GM21515 (cell line): ENCODE data around the gene GJC1.
"Not testable (repeated sequence)": the region's sequence is repeated elsewhere in the genome, so short reads cannot be mapped to it uniquely, and the experiment has no call there.

Source experiments
- ATAC-seq: cut with Tn5 transposase; IDR thresholded peaks from one replicate; pipeline ENCODE4 v1.9.1; 2021; ENCODE audit not compliant: unreplicated experiment

The GJC1 gene

DNA sequence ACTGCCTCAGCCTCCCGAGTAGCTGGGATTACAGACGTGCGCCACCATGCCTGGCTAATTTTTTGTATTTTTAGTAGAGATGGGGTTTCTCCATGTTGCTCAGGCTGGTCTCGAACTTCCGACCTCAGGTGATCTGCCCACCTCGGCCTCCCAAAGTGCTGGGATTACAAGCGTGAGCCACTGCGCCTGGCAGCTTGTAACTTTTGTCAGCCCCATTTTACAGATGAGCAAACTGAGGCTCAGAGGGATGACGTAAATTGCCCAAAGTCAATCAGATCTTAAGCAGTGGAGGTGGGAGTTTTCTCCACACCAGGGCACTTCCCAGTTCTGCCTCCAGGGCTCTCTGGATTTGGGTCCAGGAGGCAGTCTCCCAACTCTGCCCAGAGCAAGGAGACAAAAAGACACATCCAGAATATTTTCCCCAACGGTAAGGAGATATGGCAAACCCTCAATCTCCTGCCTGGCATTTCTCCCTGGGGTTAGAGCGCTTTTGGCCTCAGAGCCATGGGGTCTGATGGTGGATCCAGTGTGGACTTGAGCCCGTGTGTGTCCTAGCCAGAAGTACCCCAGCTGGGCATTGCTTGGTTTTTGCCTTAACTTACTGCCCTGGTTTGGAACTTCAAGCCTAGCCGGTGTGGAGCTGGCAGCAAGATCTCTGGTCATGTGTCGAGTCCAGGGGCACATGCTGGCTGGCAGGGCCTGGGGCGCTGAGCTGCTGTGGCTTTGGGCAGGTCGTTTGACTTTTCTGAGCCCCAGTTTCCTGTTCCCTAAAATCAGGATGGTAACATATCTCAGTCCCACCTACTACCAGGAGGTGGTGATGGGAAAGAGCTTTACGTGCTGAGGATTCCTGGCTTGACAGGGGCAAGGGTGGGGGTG is 67.9 kb downstream of the GJC1 start:
- no peak for ATAC-seq

DNA sequence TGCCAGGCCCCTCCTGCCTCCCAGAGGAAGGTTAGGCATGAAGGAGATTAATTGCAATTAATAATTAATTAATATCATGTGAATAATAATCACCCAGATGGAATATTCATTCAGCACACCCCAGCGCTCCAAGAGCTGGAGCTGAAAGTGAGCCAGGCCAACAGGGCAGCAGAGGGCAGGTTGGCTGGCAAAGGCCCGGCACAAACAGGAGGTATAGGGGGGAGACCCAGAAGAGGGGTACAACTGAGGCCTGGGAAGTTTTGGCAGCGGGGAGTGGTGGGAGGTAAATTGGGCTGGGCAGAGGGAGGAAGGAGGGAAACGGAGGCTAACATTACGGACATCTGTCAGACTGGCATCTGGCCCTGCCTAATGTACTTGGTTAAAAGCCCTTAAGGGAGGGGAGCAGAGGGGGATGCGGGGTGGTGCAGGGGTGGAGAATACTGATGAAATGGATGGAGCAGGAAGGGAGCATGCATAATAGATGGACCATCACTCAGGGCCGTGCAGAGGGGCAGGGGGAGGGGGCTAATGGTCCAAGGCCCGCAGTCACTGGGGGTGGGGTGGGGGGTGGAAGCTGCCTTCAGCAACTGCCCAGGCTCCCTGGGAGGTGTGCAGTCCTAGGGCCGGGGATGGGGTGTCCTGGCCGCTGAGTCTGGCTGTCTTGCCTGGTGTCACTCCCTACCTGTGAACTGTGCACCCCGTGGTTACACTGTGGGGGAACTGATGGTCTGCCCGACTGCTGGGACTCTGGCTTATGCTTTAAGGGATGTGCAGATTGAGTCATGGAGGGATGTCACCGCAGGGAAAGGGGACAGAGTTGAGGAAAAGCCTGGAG is 69.4 kb downstream of the GJC1 start:
- no peak for ATAC-seq

DNA sequence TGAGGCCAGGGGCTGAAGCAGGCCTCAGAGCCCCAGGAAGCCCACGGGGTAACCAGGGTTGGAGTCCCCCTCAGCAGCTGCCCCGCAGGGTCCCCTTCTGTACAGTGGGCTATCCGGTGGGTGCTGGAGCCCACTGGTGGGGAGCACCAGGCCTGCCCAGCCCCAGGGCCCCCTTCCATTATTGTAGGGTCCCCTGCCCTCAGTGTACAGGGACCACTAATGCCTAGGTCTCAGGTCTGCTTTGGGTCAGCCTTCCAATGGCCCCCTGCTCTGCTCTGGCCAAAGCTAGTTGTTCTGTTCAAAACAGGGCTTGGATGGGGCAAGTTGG is 70.2 kb downstream of the GJC1 start:
- ATAC-seq, result no peak

DNA sequence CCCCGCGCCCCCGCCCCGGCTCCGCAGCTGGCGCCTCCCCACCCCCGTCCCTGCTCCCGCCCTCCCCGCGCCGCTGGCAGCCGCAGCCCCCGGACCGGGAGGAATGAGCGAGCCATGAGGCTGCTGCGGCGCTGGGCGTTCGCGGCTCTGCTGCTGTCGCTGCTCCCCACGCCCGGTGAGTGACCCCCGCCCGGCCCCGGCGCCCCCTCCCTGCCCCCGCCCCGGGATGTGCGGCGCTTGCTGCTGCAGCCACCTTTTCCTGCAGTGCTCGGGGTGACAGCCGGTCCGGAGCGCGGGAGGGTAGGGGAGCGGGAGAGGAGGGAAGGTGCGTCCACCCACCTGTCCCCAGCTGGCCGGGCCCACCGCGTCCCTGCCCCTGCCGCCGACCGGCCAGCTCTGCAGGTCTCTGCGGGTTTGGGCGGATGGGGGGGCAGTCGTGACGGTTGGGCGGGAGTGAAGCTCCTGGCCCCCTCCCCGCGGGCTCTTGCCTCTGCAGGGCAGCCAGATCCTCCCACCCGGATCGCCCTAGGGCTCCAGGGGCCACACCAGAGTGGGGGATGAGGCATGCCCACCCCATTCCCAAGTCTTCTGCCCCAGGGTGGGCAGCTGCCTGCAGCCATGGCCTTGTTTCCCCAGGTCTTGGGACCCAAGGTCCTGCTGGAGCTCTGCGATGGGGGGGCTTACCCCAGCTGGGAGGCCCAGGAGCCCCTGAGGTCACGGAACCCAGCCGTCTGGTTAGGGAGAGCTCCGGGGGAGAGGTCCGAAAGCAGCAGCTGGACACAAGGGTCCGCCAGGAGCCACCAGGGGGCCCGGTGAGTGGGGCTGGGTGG is 70.8 kb downstream of the GJC1 start:
- no peak for ATAC-seq

DNA sequence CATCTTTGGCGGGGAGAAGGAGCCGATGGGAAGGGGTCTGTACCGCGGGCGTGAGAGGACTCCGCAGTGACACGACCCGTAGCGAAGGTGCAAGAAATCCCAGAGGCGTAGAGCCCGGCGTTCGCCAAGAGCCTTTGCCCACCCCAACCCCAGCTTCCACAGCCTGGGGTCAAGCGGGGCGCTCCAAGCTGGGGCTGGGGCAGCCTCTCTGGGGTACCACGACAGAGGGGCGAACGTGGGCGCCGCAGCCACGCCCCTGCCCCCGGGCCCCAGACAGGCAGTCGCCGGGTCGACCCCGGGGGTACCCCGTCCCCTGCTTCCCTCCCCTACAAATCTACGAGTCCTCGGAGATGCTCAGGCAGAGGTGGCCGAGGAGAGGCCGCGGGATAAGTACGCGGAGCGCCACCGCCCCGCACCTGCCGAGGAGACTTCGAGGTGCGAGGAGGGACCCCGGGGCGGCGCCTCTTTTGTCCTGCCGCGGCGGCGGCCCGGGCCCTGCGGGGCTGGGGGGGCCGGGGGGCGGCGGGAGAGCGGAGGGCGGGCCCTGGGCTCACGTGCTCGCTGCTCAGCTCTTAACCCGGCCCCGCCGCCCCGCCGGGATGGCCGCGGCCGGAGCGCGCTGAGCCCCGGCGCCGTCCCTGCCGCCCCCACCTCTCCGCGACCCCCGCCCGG is 71.5 kb downstream of the GJC1 start, which contains the start of gene ADAM11:
Gene ADAM11 (plus strand): TSS at position 575 of the 672 bp plus-strand sequence. CDS start 212 bp downstream, outside the sequence.
- ATAC-seq, result no peak

DNA sequence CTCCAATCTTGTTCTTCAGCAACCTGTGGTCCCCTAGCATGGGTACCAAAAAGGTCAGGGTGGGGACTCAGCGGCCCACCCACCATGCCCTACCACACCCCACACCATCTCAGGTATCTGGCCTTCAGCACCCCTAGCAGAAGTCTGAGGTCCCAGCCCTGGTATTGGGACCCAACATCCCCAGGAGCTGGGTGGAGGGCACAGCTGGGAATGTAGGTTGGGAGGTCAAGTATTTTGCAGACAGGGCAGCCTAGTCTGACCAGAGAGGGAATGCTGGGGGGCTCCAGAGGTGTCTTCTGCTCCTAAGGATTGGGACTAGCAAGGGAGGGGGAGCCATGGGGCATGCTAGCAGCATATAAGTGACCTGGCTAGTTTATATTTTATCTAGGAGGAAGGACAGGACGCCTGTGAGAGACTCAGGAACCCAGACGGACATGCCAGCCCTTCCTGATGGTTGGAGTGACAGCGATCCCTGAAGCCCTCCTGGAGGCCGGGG is 72.1 kb downstream of the GJC1 start:
- no peak for ATAC-seq

DNA sequence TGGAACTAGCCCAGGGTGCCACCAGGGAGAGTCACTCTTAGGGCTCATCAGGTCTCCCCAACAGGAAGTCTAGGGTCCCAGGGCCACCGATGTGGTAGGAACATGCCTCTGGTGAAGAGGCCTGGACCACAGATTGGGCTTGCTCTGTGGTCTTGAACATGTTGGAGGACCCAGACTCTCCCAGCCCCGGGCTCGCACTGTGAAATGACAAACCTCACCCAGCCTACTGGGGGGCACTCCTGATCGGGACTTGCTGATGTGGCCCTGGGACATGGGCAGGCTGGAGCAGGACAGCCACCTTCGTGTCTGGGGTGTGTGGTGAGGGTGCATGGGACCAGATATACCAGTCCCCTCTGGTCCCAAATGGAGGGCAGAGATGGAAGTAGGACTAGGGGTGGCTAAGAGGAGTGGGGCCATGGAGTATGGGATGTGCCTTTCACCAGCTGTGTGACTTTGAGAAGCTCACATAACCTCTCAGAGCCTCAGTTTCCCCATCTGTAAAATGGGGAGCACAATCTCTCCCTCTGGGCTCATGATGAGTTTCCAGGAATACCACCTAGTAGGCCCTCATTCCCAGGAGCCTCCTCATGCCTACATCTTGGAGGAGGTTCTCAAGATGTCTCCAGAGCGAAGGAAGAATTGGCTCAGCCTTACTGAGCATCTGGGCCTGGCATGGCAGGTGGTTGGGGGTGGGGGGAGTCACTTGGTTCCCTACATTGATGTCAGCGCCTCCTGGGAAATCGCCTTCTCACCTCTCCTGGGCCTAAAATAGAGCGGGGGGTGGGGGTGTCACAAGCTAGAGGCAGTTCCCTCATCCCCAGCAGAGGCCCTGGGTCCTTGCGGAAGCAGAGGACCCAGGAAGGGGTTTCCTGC is 72.8 kb downstream of the GJC1 start:
- no peak for ATAC-seq

DNA sequence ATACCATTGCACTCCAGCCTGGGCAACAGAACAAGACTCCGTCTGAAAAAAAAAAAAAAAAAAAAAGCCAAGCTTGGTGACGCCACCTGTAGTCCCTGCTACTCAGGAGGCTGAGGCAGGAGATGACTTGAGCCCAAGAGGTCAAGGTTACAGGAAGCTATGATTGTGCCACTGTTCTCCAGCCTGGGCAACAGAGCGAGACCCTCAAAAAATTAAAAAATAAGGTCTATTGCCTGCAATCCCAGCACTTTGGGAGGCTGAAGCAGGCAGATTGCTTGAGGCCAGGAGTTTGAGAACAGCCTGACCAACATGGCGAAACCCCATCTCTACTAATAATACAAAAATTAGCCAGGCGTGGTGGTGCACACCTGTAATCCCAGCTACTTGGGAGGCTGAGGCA is 74.9 kb downstream of the GJC1 start:
- not testable (repeated sequence) for ATAC-seq

DNA sequence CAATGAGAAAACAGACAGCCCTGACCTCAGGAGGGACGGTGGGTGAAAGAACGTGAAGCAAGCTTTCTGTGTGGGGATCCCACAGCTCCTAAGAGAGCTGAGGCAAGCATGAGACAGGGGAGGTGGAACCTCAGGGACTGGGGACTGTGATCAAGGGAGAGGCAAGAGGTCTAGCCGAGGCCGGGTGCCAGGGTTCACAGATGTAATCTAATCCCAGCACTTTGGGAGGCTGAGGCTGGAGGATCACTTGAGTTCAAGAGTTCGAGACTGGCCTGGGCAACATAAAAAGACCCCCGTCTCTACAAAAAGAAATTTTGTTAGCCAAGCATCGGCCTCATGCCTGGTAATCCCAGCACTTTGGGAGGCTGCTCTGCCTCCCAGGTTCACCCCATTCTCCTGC is 75.8 kb downstream of the GJC1 start:
- no peak for ATAC-seq

DNA sequence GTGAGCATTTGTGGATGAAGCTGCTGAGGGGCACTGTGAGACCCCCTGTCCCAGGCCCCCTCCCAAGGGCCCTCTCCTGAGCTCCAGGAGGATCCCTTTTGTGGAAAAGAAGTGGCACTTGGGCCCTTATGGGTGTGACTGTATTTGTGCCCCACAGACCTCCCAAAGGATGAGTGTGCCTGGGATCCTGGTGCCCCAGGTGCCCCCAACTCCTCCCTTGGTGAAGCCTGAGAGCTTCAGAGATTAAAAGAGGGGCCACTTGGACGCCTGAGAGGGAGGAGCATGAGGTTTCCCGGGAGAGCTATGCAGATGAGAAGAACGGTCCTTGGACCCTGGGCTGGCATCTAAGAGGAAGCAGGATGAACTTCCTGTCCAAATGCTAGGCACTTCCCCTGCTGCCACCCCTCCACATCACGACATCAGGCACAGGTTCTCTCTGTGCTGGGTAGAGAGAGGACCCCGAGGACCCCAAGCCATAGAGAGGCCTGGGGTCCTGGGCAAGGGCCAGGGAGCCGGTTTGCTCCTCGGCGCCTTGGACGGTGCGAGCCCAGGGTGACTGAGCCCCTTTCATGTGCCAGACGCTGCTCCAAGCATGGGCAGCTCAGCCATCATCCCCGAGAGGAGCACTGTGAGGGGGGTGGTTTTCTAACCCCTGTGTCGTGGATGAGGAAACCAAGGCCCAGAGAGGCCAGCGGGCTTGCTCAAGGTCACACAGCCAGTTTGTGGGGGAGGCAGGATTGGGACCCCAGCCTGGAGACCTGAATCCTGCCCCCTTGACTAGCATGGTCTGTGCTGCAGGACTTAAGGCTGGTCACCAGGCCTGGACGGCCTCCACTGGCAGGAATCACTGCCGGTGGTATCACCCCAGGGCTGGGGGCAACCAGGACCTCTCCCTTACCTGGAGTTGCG is 76.9 kb downstream of the GJC1 start:
- ATAC-seq, result no peak

DNA sequence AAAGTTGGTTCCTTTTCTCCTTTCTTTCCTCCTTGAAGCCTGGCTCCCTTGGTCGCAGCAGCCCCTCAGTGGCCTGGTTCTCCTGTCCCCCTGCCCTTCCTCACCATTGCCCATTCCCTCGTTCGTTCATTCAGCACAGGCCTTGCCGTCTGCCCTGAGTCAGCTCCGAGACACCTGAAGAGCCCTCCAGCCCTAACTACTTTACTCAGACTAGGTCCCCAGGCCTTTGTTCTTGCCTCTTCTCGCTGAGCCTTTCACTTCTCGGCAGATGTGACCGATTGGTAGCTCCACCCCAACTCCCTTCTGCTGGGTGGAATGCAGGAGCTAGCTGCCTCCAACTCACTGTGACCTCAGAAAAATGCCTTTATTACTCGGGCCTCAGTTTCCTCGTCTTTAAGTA is 78.3 kb downstream of the GJC1 start:
- no peak for ATAC-seq

DNA sequence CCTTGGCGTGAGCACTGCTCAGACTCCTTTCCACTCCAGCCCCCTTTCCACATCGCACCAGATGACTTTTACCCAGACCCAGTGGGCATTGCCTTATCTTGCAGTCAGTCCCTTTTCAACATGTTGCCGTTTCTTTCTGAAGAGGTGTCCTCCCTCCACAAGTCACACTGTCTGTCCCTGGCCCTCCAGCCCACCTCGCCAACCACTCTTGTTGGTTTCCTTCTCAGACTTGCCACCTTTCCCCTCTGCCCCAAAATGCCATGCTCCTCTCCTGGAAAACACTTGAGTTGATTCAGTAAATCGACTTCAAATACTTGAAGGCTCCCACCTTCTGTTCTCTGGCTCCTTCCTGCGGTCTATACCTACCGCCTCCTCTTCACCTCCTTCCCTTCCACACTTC is 78.8 kb downstream of the GJC1 start:
- ATAC-seq, result no peak

DNA sequence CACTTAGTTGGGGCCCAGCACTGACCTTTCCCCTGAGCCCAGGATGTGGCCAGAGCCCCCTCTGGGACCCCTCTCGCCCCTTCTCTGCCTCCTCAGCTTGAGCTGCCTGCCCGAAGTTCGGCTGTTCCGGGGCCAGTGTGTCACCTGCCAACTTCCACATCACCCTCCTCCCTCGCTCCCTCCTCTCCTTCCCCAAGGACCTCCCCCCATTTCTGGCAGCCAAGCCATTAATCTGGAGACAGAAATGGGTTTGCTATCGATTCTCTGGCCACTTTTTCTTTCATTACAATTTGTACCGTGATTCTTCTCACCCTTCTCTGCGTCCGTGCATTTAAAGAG is 80.1 kb downstream of the GJC1 start:
- ATAC-seq, result no peak

DNA sequence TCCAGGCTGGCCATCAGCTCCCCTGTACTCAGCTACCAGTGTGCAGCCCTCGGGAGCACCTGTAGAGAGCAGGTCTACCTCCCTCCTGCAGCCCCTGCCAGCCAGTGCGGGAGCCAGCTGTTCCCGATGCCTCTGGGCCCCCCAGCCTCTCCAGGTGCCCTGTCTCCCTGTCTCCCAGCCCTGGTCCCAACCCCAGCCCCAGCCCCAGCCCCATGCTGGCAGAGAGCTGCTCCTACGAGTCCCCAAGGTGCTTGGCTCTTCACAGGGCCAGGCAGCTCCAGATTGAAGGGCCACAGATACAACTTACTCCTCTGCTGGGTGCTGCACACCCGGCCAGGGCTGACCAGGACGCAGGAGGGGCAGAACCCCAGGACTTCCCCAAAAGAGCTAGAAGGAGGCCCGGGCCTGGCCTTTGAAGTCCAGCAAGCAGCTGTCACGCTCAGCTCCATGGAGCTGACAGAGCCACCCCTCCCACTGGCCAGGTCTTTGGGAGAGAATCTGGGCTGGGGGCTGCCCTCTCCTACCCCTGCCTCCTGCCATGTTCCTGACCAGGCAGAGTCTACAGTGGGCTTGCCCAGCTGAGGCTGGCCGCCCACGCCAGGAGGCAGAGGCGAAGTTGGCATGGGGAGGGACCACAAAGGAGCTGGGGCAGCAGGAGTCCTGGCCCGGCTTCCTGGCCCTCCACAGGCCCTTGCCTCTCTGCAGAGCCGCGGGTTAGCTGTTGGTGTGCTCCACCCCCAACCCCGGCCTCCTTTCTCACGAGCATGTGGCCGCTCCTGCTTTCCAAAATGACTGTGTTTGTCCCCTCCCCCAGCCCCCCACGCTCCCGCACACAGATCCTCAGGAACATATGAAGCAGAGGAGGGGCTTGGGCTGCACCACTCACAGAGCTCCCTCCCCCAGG is 80.8 kb downstream of the GJC1 start:
- no peak for ATAC-seq
